Naive thymus-derived CD8-positive, alpha-beta T cell (primary cell): Measurements from ENCODE around the gene COQ10B. TPM values are rescaled to one million over a fixed set of nuclear protein-coding genes. Genes with fewer than 3 reads are reported as not detected.
A peak's percentile ranks its signal among the peaks of the same experiment; 100 is the strongest.

ENCODE experiments used
- ATAC-seq, 2 donors: fragments of 150-1000 bp; cut with Tn5 transposase in 1 of 2; sonication (Bioruptor Pico), chemical (Tn5 transposase) in 1 of 2; 1 replicate in 1 of 2; 2 replicates in 1 of 2; pipeline ENCODE4 v1.10.0; 2021; ENCODE audit warnings: mild to moderate bottlenecking in 2 of 2, moderate library complexity in 2 of 2
- POLR2A ChIA-PET: fragments of 350-600 bp; sonication (Branson Sonifier 250); formaldehyde crosslinking; loops from one replicate; lab custom pipeline; 2021; ENCODE audit warnings: antibody characterized with exemption; lab: Charles Lee
- DNase-seq, 10 donors: peaks; one replicate each; pipeline versions ENCODE4 v3.0.0 to v3.0.0-alpha.2; 2020 to 2022
- H3K27ac Mint-ChIP-seq, 10 donors: one replicate each; pipeline ENCODE4 v1.8.0; 2020 to 2022; ENCODE audit warnings: mild to moderate bottlenecking in 10 of 10, mixed read lengths in 10 of 10, moderate library complexity in 4 of 10, inconsistent platforms in 1 of 10
- H3K27me3 Mint-ChIP-seq, 5 donors: one replicate each; pipeline ENCODE4 v1.8.0; 2021 to 2022; ENCODE audit warnings: mixed read lengths in 5 of 5
- H3K36me3 Mint-ChIP-seq, 3 donors: one replicate each; pipeline ENCODE4 v1.8.0; 2020 to 2022; ENCODE audit warnings: mixed read lengths in 3 of 3, mild to moderate bottlenecking in 2 of 3, inconsistent platforms in 1 of 3
- H3K4me1 Mint-ChIP-seq, 4 donors: one replicate each; pipeline ENCODE4 v1.8.0; 2021 to 2022; ENCODE audit warnings: mixed read lengths in 4 of 4
- H3K4me3 Mint-ChIP-seq, 10 donors: one replicate each; pipeline ENCODE4 v1.8.0; 2020 to 2022; ENCODE audit warnings: mild to moderate bottlenecking in 10 of 10, mixed read lengths in 10 of 10, moderate library complexity in 6 of 10, inconsistent platforms in 1 of 10
- H3K9me3 Mint-ChIP-seq, 9 donors: one replicate each; pipeline ENCODE4 v1.8.0; 2020 to 2022; ENCODE audit warnings: mixed read lengths in 9 of 9, mild to moderate bottlenecking in 3 of 9, inconsistent platforms in 1 of 9, moderate library complexity in 1 of 9
- polyA plus RNA-seq, 3 donors: library from polyadenylated mRNA; unstranded; fragments of 300-500 nt; fragmentation: Illumina TruSeq; gene quantifications; one replicate each; pipeline ENCODE4 v1.2.3, GENCODE V29; 2021
- total RNA-seq, 8 experiments: library from RNA in 2 of 8; stranded (reverse) in 2 of 8; gene quantifications; one replicate each; pipeline ENCODE4 v1.2.3 and lab custom pipeline; 2021 to 2026

COQ10B gene
- total RNA-seq, result 10 to 100 TPM; 33.2 to 35.1 TPM
- 10 to 100 TPM; 30.0 to 43.4 (median 39.4) TPM for polyA plus RNA-seq
- total RNA-seq (lab: John Stamatoyannopoulos, UW), result 45.8 to 53.2 (median 49.6) reads per million in 6 experiments

DNA sequence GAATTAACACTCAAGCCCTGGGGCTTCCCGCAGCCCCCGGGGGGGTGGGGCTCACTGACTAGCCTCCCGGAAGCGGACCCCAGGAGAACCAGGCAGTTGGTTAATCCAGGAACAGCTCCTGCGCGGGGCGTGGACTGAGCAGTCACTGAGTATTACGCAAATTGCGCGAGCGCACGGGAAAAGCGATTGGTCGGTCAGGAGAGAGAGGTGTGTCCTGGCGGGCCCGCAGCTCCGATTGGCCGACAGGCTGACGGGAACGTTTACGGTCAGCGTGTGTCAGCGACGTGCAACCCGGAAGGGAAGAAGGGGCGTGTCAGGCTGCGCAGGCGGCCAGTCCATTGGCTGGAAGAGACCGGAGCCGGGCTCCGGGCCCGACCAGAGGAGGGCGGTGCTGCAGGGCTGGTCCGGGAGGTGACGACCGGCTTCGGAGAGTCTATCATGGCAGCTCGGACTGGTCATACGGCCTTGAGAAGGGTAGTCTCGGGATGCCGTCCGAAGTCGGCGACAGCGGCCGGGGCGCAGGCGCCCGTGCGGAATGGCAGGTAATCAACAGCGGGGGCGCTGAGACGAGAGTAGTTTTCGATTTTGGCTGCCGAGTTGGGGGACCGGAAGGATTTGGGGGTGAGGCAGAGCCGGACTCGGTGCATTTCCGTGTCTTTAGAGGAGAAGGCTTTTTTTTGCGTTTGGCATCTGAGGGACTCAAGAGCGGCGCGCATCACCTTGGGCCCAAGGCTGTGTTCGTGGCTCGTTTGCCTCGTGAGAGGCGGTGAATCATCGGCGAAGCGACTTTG, at the start of gene COQ10B:
COQ10B (plus strand) TSS at position 430 of the 791 bp plus-strand sequence; CDS start at position 439, 9 bp downstream.
- POLR2A ChIA-PET, result interaction anchor here (0.7 to 8.3 kb wide), 9 partner anchors 9 to 666 kb away, joined by 3 to 187 read pairs (median 6); partner anchors contain the start of genes HSPD1, HSPE1, MARS2 and MOB4
- Mint-ChIP-seq H3K36me3 (peaks cover 0 to 6% (median 3%) of the 10 kb centered on the region in 3 donors), H3K4me1 (peaks cover 22 to 54% (median 47%) of the 10 kb centered on the region in 4 donors), H3K27me3 (no peaks in the 10 kb centered on the region), H3K4me3 (peak within 1 kb of the TSS; percentile 98 to 100 (median 100)), H3K27ac (peak within 1 kb of the TSS; percentile 100), H3K9me3 (no peaks in the 10 kb centered on the region)
- DNase-seq (peak; percentile 92 to 99 (median 98)), ATAC-seq (peak; percentile 85 to 88)

DNA sequence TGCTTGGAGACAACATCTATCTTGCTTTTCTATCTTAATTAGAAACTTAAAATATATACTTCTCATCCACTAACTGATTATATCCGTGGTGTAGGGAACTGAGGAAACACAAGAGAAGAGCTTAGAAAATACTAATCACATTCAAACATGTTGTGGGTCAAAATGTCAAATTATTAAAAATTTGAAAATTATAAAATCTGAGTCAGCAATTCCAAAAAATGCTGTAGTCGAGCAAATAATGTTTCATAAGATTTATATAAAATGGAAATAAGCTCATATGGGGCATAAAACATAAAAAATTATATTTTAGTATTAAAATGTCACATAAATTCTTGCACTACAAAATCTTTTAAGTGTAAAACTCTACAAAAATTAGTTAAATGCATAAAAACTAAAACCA, 47.8 kb upstream of the COQ10B start:
- ATAC-seq (no peak), DNase-seq (no peak)
- peaks cover 0 to 3% (median under 1%) of the 10 kb centered on the region in 4 donors for H3K4me1 Mint-ChIP-seq
- no peak overlapping the region for H3K27ac Mint-ChIP-seq
- H3K4me3 Mint-ChIP-seq, result no peak overlapping the region
- POLR2A ChIA-PET, result interaction anchor here (1.1 kb wide), 1 partner anchor 29 kb away, joined by 5 read pairs; the partner anchor contains the start of gene SF3B1
- no peaks in the 10 kb centered on the region for H3K9me3 Mint-ChIP-seq
- peaks cover 4 to 97% (median 24%) of the 10 kb centered on the region in 3 donors for H3K36me3 Mint-ChIP-seq
- H3K27me3 Mint-ChIP-seq, result no peaks in the 10 kb centered on the region

DNA sequence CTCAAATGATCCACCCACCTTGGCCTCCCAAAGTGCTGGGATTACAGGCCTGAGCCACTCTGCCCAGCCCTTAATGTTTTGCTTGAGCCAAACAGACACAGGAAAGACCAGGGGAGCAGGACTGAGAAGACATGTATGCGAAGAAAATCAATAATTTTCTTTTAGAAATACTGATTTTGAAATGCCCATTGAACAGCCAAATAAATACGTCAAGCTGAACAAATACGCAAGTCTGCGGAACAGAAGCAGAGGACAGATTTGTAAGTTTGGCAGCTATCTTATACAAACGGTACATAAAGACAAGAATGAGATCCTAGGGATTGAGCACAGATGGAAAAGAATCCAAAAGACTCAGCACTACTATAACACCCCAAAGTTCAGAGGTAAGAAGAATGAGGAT, 39.3 kb upstream of the COQ10B start:
- POLR2A ChIA-PET, result interaction anchor here (1.1 kb wide), 1 partner anchor 21 kb away, joined by 3 read pairs; the partner anchor contains the start of gene SF3B1
- ATAC-seq (no peak), DNase-seq (no peak)
- H3K9me3 Mint-ChIP-seq, result no peaks in the 10 kb centered on the region
- no peaks in the 10 kb centered on the region for H3K27me3 Mint-ChIP-seq
- H3K4me1 Mint-ChIP-seq, result peaks cover 0 to 13% (median 7%) of the 10 kb centered on the region in 4 donors
- H3K36me3 Mint-ChIP-seq, result peaks cover 0 to 90% (median 13%) of the 10 kb centered on the region in 3 donors
- H3K4me3 Mint-ChIP-seq, result no peak overlapping the region
- H3K27ac Mint-ChIP-seq, result peak overlapping the region in 4 of 10 donors; percentile 15 to 62 (median 29)

DNA sequence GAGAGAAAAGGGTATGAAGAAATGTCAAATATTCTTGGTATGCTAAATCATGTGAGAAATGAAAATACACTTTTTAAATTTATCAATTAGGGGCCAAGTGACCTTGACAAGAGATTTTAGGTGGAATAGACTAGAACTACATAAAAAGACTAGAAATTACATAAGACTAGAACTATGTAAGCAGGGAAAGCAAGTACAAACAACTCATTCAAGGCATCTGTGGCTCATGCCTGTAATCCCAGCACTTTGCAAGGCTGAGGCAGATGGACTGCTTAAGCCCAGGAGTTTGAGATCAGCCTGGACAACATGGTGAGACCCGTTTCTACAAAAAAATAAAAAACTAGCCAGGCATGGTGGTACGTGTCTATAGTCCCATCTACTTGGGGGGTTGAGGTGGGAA, 38.8 kb upstream of the COQ10B start:
- Mint-ChIP-seq H3K27ac (peak overlapping the region in 5 of 10 donors; percentile 15 to 62 (median 41)), H3K36me3 (peaks cover 0 to 90% (median 15%) of the 10 kb centered on the region in 3 donors)

DNA sequence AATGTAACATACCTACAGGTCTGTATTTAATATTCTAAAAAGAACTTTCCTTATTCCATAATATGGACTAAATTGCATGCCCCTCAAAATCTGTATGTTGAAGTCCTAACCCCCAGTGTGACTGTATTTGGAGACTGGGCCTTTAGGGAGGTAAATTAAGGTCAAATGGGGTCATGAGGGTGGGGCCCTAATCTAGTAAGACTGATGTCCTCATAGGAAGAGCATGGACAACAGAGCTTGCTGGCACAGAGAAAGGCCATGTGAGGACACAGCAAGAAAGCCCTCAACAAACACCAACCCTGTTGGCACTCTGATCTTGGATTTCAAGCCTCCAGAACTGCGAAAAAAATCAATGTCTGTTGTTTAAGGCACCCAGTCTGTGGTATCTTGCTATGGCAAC, 37.1 kb upstream of the COQ10B start:
- Mint-ChIP-seq H3K4me1 (peaks cover 4 to 21% (median 9%) of the 10 kb centered on the region in 4 donors), H3K9me3 (no peaks in the 10 kb centered on the region), H3K36me3 (peaks cover 0 to 90% (median 12%) of the 10 kb centered on the region in 3 donors), H3K27ac (peak overlapping the region in 1 of 10 donors; percentile 64), H3K4me3 (no peak overlapping the region), H3K27me3 (no peaks in the 10 kb centered on the region)
- ATAC-seq (no peak), DNase-seq (no peak)
- POLR2A ChIA-PET, result interaction anchor here (0.7 to 1.6 kb wide), 2 partner anchors 19 to 355 kb away, joined by 3 to 4 read pairs; partner anchors contain the start of gene SF3B1

More for the DNA sequence above, 38.8 kb upstream of the COQ10B start:
- ATAC-seq (no peak), DNase-seq (no peak)
- H3K4me1 Mint-ChIP-seq, result peaks cover 2 to 14% (median 7%) of the 10 kb centered on the region in 4 donors
- no peaks in the 10 kb centered on the region for H3K9me3 Mint-ChIP-seq
- POLR2A ChIA-PET, result interaction anchor here (1.1 kb wide), 1 partner anchor 20 kb away, joined by 3 read pairs; the partner anchor contains the start of gene SF3B1
- H3K27me3 Mint-ChIP-seq, result no peaks in the 10 kb centered on the region
- no peak overlapping the region for H3K4me3 Mint-ChIP-seq

DNA sequence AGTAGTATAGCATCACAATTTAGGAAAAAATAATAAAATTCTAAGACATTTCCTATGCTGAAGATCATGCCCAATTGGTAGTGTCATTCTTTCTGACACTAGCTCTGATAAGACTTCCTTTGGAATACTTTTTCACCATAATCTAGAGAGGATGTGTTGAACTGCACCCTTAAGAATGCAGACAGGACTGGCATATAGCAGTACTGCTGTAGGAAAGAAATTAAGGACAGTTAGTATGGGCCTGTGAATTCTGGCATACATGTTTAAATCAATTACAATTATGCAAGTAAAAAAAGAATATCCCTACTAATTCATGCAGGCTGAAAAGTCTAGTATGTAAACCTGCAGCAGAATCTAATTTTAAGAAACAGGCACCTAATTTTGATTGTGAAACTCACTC, 33.9 kb upstream of the COQ10B start:
- peak overlapping the region in 1 of 10 donors; percentile 11 for H3K27ac Mint-ChIP-seq
- no peaks in the 10 kb centered on the region for H3K9me3 Mint-ChIP-seq
- POLR2A ChIA-PET, result interaction anchor here (0.5 to 1.0 kb wide), 2 partner anchors 9 to 80 kb away, joined by 3 to 4 read pairs; partner anchors contain the start of genes HSPD1 and HSPE1
- peaks cover 8 to 37% (median 23%) of the 10 kb centered on the region in 4 donors for H3K4me1 Mint-ChIP-seq
- no peak for ATAC-seq
- no peaks in the 10 kb centered on the region for H3K27me3 Mint-ChIP-seq
- no peak for DNase-seq
- no peak overlapping the region for H3K4me3 Mint-ChIP-seq
- peaks cover 0 to 92% (median 12%) of the 10 kb centered on the region in 3 donors for H3K36me3 Mint-ChIP-seq

DNA sequence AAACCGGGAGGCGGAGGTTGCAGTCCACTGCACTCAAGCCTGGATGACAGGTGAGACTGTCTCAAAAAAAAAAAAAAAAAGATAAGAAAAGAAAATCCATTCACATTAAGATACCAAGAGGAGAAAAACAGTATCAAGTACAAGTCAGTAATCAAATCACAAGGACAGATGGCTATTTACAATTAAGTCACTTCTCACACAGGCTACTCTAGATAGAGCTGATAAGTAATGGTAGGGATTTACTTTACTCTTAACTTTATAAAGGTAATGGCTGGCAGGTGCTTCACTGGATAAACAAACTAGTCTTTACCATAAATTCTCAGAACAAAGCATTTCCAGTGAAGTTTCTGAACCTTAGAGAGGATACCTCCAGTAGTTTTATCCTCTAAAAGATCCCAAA, 30.0 kb upstream of the COQ10B start:
- Mint-ChIP-seq H3K4me3 (peak overlapping the region in 1 of 10 donors; percentile 9), H3K36me3 (peaks cover 0 to 62% (median 5%) of the 10 kb centered on the region in 3 donors), H3K27ac (peak overlapping the region in 1 of 10 donors; percentile 31), H3K4me1 (peaks cover 18 to 62% (median 49%) of the 10 kb centered on the region in 4 donors), H3K9me3 (no peaks in the 10 kb centered on the region), H3K27me3 (no peaks in the 10 kb centered on the region)
- DNase-seq (no peak), ATAC-seq (no peak)
- POLR2A ChIA-PET, result no interaction called here

DNA sequence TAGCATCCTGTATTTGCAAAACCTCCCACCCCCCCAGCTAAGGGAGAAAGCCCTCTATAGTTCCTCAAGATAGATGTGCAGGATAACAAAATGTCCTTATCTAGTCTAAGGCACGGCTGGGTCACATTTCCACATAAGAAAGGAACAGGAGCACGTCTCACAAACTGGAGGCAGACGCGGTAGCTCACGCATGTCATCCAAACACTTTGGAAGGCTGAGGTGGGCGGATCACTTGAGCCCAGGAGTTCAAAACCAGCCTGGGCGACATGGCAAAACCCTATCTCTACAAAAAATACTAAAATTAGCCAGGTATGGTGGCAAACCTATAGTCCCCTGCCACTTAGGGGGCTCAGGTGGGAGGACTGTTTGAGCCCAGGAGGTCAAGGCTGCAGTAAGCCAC, 27.8 kb upstream of the COQ10B start:
- peak overlapping the region in 9 of 10 donors; percentile 3 to 74 (median 63) for H3K27ac Mint-ChIP-seq

DNA sequence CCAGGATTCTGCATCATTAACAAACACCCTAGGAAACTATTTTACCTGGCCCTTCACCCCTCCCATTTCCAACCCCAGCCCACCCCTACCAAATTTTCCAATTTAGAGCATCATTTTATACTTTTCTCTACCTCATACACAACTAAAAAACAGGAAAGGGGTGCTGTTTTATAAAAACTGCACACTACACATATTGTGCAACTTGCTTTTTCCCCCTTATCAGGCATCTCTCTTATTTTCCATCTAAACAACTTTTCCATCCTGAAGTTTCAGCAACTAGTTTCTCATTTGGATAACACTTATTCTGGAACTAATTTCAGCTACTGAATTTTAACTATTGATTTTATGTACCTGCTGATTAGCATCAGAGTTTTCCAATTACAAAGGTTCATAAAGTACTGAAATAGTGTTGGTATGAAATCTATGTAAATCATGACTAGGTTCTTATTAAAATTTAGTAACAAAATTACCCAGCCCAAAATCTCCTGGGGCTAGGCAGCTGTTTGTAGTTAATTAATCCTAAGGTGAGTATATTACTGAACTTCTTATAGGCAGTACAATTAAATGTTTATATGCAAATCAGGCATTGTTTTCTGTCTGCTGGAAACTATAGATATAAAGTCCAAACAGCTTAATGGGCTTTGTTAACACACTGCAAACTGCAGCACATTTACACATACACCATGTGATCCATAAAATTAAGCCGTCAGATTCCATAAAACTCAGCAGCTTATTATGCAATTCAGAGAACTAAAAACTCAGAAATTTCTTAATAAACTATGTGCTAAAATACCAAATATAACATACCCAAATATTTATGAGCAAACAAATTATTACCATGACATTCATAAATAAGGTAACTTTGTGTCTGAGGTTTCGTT, 26.4 kb upstream of the COQ10B start:
- Mint-ChIP-seq H3K4me1 (peaks cover 38 to 85% (median 77%) of the 10 kb centered on the region in 4 donors), H3K36me3 (peaks cover 0 to 58% (median 0%) of the 10 kb centered on the region in 3 donors), H3K27me3 (no peaks in the 10 kb centered on the region), H3K9me3 (no peaks in the 10 kb centered on the region), H3K27ac (peak overlapping the region in 9 of 10 donors; percentile 43 to 71 (median 62)), H3K4me3 (peak overlapping the region in 9 of 10 donors; percentile 34 to 74 (median 53))
- DNase-seq, result no peak
- POLR2A ChIA-PET, result no interaction called here
- ATAC-seq, result no peak

More for the DNA sequence above, 27.8 kb upstream of the COQ10B start:
- H3K36me3 Mint-ChIP-seq, result peaks cover 0 to 61% (median 0%) of the 10 kb centered on the region in 3 donors
- ATAC-seq (peak; percentile 10 to 12), DNase-seq (no peak)
- H3K9me3 Mint-ChIP-seq, result no peaks in the 10 kb centered on the region
- POLR2A ChIA-PET, result interaction anchor here (0.6 to 2.2 kb wide), 2 partner anchors 9 to 305 kb away, joined by 3 to 11 read pairs; partner anchors contain the start of gene SF3B1
- H3K4me1 Mint-ChIP-seq, result peaks cover 28 to 79% (median 67%) of the 10 kb centered on the region in 4 donors
- no peaks in the 10 kb centered on the region for H3K27me3 Mint-ChIP-seq
- peak overlapping the region in 9 of 10 donors; percentile 20 to 74 (median 53) for H3K4me3 Mint-ChIP-seq

DNA sequence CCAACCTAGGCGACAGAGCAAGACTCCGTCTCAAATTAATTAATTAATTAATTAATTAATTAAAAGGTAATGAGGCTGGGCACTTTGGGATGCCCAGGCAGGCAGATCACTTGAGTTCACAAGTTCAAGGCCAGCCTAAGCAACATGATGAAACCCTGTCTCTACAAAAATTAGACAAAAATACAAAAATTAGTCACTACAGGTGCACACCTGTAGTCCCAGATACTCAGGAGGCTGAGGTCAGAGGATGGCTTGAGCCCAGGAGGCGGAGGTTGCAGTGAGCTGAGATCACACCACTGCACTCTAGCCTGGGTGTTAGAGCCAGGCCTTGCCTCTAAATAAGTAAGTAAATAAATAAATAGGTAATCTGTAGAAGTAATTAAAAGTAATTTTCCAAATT, 25.4 kb upstream of the COQ10B start:
- Mint-ChIP-seq H3K36me3 (peaks cover 0 to 48% (median 0%) of the 10 kb centered on the region in 3 donors), H3K9me3 (no peaks in the 10 kb centered on the region), H3K4me3 (peak overlapping the region in 4 of 10 donors; percentile 37 to 99 (median 88))

DNA sequence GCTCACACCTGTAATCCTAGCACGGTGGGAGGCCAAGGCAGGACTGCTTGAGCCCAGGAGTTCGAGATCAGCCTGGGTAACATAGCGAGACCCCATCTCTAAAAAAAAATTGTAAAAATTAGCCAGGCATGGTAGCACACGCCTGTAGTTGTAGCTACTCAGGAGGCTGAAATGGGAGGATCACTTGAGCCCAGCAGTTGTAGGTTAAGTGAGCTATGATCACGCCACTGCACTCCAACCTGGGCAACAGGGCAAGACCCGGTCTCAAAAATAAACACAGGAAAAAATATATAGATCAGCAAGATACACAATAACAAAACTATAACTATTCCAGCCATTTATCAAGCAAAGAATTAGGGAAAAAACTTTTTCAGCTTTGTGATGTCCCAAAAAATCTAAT, 21.5 kb upstream of the COQ10B start:
- H3K9me3 Mint-ChIP-seq, result no peaks in the 10 kb centered on the region
- ATAC-seq, result no peak
- peaks cover 0 to 30% (median 0%) of the 10 kb centered on the region in 3 donors for H3K36me3 Mint-ChIP-seq
- peak overlapping the region in 9 of 10 donors; percentile 26 to 95 (median 76) for H3K27ac Mint-ChIP-seq
- H3K27me3 Mint-ChIP-seq, result no peaks in the 10 kb centered on the region
- POLR2A ChIA-PET, result interaction anchor here (1.1 to 9.9 kb wide), 3 partner anchors 20 to 84 kb away, joined by 3 to 187 read pairs (median 6); partner anchors contain the start of genes COQ10B and MOB4
- H3K4me1 Mint-ChIP-seq, result peaks cover 40 to 84% (median 78%) of the 10 kb centered on the region in 4 donors
- no peak for DNase-seq
- peak overlapping the region; percentile 67 to 100 (median 99) for H3K4me3 Mint-ChIP-seq

More for the DNA sequence above, 25.4 kb upstream of the COQ10B start:
- Mint-ChIP-seq H3K27me3 (no peaks in the 10 kb centered on the region), H3K4me1 (peaks cover 43 to 93% (median 84%) of the 10 kb centered on the region in 4 donors), H3K27ac (peak overlapping the region in 1 of 10 donors; percentile 94)
- DNase-seq (no peak), ATAC-seq (no peak)
- POLR2A ChIA-PET, result no interaction called here
